GM21360 (cell line): ENCODE data around the gene SMIM45.
A peak's percentile ranks its signal among the peaks of the same experiment; 100 is the strongest.
"Not testable (repeated sequence)": the region's sequence is repeated elsewhere in the genome, so short reads cannot be mapped to it uniquely, and the experiment has no call there.

Experiments
- ATAC-seq: cut with Tn5 transposase; IDR thresholded peaks from one replicate; pipeline ENCODE4 v1.9.1; 2021; ENCODE audit warnings: mild to moderate bottlenecking, moderate library complexity; ENCODE audit not compliant: unreplicated experiment

Gene SMIM45

GRCh38 chr22:41933411-41934177, 18.4 kb upstream of the SMIM45 start:
- no peak for ATAC-seq

GRCh38 chr22:41934284-41935014, 17.5 kb upstream of the SMIM45 start:
- ATAC-seq = no peak

GRCh38 chr22:41935015-41935351, 17.0 kb upstream of the SMIM45 start:
- no peak for ATAC-seq

- no peak for ATAC-seq
These were observed 16.4 kb upstream of the SMIM45 start for GRCh38 chr22:41935509-41935908.

- no peak for ATAC-seq
These were observed 15.1 kb upstream of the SMIM45 start for GRCh38 chr22:41936894-41937169.

- ATAC-seq = peak; percentile 56
These were observed 11.7 kb upstream of the SMIM45 start for GRCh38 chr22:41939981-41940831.

GRCh38 chr22:41940832-41941765, 10.9 kb upstream of the SMIM45 start:
- ATAC-seq = no peak

GRCh38 chr22:41943661-41944209, 8.2 kb upstream of the SMIM45 start:
- no peak for ATAC-seq

GRCh38 chr22:41946629-41947423, 5.1 kb upstream of the SMIM45 start, which contains the start of gene CENPM:
TSS of gene CENPM (minus strand) at chr22:41947152. CDS start at chr22:41947076, 76 bp downstream.
- peak; percentile 73 for ATAC-seq

GRCh38 chr22:41947424-41948080, 4.4 kb upstream of the SMIM45 start:
- ATAC-seq = no peak

- no peak for ATAC-seq
These were observed 3.8 kb upstream of the SMIM45 start for GRCh38 chr22:41948142-41948541.

GRCh38 chr22:41948928-41949296, 3.0 kb upstream of the SMIM45 start:
- not testable (repeated sequence) for ATAC-seq

- no peak for ATAC-seq
These were observed 2.5 kb upstream of the SMIM45 start for GRCh38 chr22:41949297-41949965.

- ATAC-seq = no peak
These were observed 763 bp downstream of the SMIM45 start for GRCh38 chr22:41952713-41953112.

GRCh38 chr22:41957941-41958556, 6.1 kb downstream of the SMIM45 start:
- ATAC-seq = no peak

- no peak for ATAC-seq
These were observed 11.6 kb downstream of the SMIM45 start for GRCh38 chr22:41963453-41964111.

GRCh38 chr22:41964112-41964491, 12.2 kb downstream of the SMIM45 start:
- no peak for ATAC-seq

- ATAC-seq = no peak
These were observed 14.3 kb downstream of the SMIM45 start for GRCh38 chr22:41966225-41966606.
